Measurements from ENCODE around the gene RUFY1. TPM values are rescaled to one million over a fixed set of nuclear protein-coding genes. Genes with fewer than 3 reads are reported as not detected.

The RUFY1 gene
- total RNA-seq, 1 donor from 2014 or later = 85.2 TPM

DNA sequence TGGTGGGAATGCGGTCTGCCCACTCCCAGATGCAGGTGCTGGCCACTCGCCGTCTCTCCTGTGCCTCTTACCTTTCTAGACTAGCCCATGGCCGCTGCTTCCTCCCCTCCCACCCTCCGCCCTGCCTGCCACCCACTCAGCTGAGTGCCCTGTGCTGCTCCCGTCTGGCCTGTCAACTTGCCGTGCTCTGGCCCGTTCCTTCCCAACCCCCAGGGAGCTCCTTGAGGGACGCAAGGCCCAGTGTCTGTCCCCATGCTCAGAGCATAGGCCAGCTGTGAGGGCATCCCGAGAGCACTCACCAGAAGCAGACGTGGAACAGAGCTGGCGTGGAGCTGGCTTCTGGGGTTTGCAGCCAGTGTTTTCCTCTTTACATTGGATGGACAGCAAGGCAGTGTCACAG lies 53.0 kb downstream of the RUFY1 start:
- no peak for DNase-seq (ENCODE audit: low read depth)

DNA sequence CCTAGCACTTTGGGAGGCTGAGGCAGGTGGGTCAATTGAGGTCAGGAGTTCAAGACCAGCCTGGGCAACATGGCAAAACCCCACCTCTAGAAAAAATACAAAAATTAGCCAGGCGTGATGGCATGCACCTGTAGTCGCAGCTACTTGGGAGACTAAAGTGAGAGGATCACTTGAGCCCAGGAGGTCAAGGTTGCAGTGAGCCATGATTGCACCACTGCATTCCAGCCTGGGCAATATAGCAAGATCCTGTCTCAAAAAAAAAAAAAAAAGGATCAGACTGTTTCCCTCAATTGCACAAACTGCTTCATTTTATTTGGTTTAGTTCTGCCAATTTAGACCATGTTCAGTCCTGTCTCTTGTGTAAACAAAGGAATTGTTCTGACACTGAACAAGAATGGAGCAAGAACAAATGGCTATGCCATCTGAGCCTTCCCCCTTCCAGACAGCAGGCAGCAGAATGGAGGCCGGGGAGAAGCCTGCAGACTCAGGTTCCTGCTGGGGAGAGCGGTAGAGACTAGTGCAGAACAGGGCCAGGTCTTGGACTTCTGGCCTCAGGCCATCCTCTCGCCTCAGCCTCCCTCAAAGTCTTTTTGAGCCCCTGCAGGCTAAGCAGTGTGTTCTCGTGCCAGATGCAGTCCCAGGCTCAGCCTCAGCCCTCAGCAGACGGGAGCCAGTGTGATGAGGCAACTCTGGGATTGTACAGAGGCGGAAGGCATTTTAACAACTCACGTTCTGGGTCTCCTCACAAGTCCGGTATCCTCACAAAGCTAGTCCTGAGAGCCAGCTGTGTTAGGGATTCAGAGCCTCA lies 54.9 kb downstream of the RUFY1 start:
- no peak for DNase-seq (ENCODE audit: low read depth)

DNA sequence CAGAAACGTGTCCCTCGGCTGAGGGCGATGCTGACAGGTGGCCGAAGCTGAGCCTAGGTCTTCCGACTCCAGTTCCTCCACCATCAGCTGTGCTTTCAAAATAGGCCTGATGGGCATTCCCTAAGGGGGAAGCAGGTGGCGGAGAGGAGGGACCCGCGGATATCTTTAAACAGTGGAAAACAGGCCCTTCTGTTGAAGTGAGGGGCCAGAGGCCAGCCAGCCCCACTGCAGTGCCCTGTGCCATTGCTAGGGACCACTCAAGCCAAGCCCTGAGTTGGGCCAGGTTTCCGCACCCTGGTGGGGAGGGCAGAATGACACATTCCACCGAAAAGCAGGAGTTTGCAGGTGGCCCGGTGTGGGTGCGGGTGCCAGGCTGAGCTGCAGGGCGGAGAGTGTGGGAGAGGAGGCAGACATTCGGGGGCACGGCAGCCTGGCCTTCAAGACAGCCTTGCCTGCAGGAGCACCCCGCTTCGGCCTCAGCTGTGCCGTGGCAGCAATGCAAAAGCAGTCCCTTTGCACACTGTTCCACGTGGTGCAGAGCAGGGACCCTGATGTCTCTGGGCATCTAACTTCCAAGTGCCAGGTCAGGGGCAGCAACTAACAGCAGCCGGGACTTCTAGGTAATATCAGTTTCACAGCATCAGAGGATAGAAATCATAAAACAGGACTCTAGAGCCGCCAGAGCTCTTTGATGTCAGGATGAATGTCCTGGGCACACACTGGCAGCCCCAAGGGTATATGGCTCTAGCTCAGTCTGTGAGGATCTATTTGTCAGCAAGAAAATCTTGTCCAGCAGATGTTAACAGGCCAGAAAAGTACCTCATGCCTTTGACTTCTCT lies 55.9 kb downstream of the RUFY1 start:
- DNase-seq (ENCODE audit: low read depth) = no peak

DNA sequence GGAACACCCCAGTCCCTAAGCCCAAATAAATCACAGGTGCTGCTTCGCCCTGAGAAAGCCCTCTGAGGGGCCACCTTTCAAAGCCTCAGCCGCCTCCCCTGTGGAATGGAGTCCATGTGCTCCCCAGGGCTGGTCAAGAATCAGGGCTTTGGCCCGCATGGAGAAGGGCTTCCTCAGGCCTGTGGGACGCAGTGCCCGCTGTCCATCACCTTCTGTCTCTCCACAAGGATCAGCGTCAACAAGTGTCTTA lies 56.5 kb downstream of the RUFY1 start:
- no peak for DNase-seq (ENCODE audit: low read depth)

DNA sequence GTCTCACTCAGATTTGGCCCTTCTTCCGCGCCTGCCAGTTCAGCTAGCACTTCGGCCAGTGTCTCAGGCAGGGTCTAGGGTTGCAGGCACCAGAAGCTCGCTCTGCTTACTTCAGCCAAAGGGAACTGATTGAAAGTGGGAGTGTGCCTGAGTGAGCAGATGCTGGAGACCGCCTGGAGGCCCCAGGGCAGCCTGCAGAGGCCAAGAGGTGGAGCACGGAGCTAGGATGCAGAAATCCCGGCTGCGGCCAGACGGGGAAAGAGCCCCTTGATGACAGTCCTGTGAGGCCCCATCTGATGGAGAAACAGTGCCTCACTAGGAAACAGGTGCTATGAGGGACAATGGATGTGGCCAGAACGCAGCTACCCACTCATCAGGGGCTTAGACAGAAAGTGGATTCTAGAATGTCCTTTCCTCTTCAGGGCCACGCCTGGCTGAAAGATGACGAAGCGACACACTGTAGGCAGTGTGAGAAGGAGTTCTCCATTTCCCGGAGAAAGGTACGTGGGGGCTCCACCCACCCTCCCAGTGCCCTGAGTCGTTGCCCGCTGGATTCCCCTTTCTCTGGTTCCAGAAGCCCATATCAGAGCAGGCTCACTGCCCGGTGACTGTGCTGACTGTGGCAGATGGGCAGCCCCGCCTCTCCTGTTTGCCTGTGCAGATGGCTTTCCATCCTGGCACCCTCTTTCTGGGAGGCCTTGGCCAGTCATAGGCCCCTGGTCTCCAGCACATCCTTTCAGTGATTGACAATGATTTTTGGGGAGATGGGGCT lies 57.0 kb downstream of the RUFY1 start:
- DNase-seq (ENCODE audit: low read depth) = no peak

DNA sequence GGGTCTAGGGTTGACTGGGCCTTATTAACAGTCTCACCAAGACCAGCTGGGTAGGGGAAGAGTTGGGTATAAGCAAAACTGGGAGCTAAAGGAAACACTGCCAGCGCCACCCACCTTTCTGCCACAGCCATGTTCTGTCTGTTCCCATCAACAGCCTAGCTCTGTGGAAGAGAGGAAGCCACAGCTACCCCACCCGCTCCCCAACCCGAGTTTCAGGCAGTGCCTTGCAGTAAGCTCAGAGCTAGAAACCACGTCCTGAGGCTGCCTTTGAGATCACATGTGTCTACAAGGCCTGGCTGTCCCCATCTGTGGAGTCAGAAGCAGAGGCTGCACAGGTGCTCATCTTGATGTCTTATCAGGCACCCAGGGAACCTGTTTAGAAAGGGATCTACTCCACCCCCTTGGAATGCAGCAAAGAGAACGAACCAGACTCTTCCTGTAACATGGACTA lies 57.8 kb downstream of the RUFY1 start:
- DNase-seq (ENCODE audit: low read depth) = no peak

DNA sequence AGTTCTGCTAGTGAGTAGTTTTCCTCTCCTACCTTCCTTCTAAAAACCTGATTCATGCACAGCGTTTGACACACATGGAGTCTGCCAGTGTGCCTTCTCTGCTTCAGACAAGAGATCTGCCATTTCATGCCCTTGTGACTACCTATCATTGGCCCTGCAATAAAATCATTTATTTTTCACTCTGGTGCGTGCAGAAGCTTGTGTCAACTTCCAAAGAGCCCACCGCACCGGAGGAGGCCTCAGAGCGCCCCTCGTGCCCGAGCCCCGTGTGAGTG lies 59.4 kb downstream of the RUFY1 start:
- DNase-seq (ENCODE audit: low read depth) = no peak

DNA sequence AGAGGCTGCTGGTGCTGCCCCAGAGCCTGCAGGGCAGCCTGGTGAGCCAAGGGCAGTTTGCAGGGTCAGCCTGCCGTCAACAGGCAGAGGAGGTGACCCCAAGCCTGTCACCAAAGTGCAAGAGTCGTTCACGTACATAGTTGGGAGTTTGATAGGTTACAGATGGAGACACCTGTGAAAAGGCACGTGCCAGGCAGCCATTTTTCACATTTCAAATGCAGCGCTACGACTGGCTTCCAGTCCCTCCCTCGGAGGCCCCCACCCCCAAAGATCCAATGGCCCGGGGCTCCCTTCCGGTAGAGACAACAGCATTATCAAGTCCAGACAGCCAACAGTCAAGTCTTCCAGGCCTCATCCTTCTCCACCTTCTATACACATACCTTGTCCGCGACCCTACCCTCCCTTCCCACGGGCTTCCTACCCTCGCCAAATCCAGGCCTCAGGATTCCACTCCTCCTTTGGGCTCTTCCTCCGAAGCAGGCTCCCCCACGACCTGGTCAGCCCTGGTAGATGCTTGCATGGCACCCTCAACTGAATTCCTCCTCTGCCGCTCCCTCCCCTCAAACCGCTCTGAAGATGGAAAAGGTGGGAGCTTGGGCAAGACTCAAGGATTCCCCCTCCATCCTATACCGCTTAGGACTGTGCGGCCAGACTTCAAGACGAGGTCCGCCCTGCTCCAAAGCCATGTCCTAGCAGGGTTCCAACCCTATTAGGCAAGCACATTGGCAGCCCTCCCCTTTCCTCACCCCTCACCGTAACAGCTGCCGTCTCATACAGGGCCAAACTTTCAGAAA lies 60.0 kb downstream of the RUFY1 start:
- no peak for DNase-seq (ENCODE audit: low read depth)

DNA sequence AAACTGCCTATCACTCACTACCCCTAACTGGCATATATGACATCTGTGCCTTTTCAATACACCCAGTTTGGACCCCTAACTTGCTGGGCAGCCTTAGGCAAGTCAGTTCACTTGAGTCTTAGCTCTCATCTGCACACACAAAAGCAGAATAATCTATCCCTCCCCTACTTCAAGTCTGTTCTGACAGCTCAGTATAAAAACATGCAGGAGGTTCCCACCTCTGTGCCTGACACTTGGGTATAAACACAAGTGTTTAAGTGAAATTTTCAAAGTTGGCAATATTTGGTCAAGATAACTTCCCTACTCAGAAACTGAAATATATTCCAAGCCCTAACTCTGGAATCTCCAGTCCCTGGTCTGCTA lies 60.5 kb downstream of the RUFY1 start:
- DNase-seq (ENCODE audit: low read depth) = no peak

DNA sequence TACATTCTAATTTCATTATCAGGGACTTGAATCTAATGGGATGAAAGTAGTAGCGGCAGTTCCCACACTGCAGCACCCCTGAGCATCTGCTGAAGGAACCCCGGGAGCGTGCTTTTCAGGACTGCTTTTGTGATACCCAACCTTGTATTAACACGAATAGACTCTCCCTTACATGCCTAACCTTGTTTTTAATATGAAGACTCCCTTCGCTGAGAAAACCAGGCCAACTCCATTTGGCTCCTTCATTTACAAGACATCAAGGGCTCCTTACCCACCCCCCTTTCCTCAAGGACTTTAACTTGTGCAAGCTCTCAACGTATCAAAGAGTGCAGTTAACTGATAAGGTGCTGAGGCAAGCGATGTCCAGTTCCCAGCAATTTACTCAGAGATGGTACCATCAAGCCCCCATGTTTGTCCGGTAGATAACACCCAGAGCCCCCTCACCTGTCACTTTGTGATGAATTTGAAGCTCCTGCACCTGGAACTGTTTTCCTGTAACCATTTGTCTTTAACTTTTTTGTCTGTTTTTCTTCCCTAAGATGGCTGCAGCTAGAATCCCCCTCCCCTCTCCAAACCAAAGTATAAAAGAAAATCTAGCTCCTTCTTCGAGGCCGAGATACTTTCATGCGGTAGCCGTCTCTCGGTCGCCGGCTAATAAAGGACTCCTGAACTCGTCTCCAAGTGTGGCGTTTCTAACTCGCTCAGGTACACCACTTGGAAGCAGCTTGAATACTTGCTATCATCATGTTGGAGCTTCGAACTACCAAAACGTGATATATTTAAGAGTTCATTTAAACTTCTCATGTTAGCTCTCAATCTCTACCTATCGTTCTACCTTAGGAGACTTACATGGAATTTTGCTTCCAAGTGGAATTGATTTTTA lies 62.5 kb downstream of the RUFY1 start:
- DNase-seq (ENCODE audit: low read depth) = no peak

DNA sequence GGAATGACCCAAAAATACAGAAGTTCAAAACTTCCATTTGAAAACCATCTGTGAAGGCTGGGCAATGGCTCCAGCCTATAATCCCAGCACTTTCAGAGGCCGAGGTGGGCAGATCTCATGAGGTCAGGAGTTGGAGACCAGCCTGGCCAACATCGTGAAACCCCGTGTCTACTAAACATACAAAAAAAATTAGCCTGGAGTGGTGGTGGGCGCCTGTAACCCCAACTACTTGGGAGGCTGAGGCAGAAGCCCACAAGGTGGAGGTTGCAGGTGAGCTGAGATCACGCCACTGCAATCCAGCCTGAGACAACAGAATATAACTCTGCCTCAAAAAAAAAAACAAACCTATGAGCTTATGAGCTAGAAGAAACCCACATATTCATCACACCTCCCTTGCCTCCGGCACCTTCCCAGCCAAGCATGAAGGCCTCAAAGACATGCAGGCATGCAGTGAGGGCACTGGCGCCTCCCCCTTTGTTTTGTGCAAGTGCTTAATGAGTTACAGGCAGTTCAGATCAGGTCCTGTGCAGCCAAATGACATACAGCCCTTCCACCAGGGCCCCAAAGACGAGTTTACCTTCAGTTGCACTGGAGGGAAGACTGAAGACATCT lies 63.2 kb downstream of the RUFY1 start:
- DNase-seq (ENCODE audit: low read depth) = peak; percentile 93

DNA sequence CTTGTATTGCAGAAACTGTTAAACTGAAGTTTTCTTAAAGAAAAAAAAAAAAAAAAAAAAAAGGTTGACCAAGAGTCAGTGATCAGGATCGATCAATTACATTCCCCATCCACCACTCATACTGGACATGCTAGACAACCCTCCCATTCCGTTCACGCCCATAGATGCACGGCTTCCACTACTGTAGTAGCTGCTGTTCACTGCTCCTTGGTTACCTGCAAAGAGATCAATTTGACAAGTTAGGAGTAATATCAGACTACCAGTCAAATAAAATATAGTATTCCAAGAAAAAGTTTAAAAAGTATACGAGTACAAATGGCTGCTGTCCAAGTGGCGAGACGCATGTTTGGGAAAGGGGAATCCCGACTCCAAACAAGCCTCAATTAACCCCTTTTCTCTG lies 64.4 kb downstream of the RUFY1 start:
- DNase-seq (ENCODE audit: low read depth) = no peak

DNA sequence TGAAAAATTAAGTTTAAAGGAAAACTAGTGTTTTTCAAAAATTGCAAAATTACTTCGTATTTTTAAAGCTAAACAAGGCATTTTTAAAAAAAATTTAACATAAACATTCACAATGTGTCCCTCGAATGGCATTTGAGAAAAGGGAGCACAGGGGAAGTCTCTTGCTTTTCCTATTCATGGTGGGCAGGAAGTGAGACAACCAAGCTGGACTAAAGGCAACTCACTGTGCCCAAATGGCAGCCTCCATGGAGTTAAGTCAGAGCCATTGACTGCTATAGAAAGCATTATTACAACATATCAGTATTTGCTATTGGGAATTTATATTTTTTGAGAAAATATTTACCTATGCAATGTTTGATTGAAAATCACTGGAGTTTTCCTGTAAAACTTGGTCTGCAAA lies 64.8 kb downstream of the RUFY1 start:
- no peak for DNase-seq (ENCODE audit: low read depth)

DNA sequence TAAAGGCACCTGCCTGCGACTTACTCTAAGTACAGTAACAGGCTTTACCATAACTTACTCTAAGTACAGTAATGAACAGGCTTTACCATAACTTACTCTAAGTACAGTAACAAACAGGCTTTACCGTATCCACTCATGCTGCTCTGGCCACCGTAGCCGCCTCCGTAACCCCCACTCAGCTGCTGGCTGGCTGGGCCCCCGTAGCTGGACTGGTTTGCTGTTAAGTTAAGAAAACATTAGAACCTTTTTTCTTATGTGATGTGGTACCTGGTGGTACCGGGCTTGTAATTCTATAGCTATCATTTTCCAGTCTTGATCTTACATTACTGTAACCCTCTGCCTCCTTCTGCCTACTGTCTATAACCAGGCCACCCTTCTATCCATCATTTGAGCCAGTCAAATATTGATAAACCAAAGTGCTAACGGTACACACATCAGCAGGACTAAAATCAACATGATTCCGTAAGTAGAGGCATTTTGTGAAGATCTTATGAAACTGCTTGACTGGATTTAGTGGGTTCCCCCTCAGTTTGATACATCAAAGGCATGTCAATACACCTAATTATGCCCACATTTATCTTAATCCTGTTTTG lies 65.7 kb downstream of the RUFY1 start:
- no peak for DNase-seq (ENCODE audit: low read depth)

DNA sequence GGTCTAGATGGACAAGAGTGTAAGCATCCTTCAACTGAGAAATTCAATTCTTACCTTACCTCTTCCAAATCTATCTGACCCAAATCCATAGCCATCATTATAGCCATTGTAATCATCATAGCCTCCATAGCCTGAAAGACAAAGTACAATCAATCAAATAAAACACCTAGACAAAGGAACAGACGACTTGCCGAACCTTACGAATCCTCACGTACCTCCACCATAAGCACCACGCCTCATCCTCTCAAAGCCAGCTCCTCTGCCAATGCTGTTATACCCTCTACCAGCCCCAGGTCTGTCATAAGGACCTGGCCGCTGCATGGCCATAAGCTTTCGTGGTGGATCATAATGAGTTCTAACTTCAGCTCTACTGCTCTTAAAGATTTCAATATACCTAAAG lies 67.6 kb downstream of the RUFY1 start:
- DNase-seq (ENCODE audit: low read depth) = no peak

DNA sequence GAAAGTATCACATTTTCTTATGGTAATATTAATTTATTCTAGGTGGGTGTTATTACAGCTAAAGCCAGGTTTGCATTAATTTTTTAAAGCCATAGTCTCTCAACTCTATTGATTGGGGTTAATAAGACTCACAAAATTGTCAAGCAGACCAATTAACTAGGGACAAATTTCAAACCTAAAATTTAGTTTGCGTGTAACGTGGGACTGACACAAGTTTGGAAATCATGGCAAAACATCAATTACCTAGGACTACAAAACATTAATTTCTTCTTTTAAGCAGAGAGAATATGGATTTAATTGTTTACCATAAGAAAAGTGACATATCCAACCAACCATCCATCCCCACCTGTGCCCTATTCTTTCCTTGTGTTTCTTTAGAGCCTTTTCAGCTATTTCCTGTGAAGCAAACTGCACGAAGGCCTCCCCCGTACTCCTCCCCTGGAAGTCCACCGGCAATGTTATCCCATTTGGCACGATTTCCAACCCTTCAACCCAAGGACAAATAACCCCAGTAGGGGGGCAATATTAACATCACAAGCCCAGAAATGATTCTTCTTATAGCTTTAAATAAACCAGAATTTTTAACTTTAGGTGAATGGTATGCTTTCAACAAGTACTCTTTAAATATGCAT lies 68.7 kb downstream of the RUFY1 start:
- no peak for DNase-seq (ENCODE audit: low read depth)

DNA sequence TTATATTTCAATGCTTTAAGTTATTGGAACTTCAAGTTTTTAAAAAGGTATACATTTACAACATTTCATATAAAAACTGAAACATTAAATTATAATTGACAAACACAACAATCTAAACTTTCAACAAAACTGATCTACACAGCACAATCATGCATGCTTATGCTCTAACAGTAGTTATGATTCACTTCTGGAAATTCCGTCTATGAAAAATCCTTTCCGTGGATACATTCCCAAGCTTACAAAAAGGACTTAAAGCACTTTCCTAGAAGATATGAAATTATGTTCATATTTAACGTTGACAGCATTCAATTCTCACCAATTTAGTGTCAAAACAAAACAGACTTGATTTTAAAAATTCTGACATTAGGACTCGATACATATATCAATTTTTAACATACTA lies 69.4 kb downstream of the RUFY1 start:
- no peak for DNase-seq (ENCODE audit: low read depth)

DNA sequence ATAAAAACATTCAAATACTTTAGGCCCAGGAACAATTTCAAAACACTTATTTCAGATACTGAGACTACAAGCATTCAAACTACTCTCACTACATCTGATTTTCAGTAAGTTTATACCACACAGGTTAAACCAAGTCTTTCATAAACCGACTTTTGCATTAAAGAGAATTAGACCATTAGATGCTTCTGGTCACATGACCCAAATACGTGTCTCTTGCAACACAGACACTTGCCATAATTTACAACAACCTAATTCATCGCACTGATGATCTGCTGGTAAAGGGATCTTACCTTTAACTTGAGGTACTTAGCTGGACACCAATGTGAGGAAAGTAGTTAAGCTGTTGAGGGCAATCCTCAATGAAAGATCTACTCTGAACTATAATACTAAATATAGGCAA lies 69.9 kb downstream of the RUFY1 start:
- DNase-seq (ENCODE audit: low read depth) = no peak

DNA sequence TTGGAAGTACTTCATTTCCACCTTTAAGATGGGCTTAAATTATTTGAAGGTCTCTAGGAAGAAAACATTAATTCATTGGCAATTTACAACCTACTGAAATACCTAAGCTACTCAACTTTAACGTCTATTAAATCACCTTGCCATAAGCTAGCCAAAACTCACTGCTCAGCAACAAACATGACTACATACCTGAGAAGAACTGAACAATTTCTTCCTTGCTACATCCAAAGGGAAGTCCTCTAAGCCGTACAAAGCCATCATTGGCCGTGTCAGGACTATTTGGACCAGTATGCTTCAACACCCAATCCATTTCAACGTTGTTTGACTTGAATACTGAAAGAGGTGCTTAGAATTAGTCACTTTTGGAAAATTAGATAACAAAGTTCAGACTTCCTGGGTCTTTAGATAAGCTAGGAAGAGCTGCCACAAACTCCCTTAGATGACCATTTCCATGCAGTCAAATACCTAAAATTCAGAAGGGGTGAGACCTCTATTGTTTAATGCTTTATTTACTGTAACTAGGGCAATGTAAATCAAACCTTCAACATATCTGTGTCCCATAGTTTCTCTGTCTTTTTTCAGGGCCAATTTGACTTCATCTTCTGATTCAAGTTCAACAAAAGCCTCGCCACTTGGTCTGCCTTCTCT lies 70.5 kb downstream of the RUFY1 start:
- no peak for DNase-seq (ENCODE audit: low read depth)
